Right ventricle myocardium inferior (tissue), 1 donor: ENCODE results near the gene CDK19. TPM values are rescaled to one million over a fixed set of nuclear protein-coding genes. Genes with fewer than 3 reads are reported as not detected.
A peak's percentile ranks its signal among the peaks of the same experiment; 100 is the strongest.
"Not testable (repeated sequence)": the region's sequence is repeated elsewhere in the genome, so short reads cannot be mapped to it uniquely, and the experiment has no call there.

Experiments
- ATAC-seq: fragments of 200-7000 bp; cut with Tn5 transposase; one replicate; pipeline ENCODE4 v1.9.1; 2020; ENCODE audit warnings: mild to moderate bottlenecking, moderate library complexity
- DNase-seq: peaks from one replicate; pipeline ENCODE4 v3.0.0; 2021; ENCODE audit errors: missing footprints
- intact Hi-C: fragments of 100-400 bp; cut with DNase I; formaldehyde crosslinking; loops from one replicate; pipeline ENCODE4 v1.11.0; 2022
- total RNA-seq: library from RNA; stranded (reverse); fragmentation: NEBNext Ultra II Directional; extraction: Animal tissue kit (Norgen Biotek cat#: 25700); gene quantifications from one replicate; pipeline ENCODE4 v1.2.1, GENCODE V29; 2021
- donor health status: DM: no; HTN: yes; CAD: no; lungs with severe emphysema.

The CDK19 gene
- total RNA-seq, 1 donor from 2014 or later, result 11.5 TPM

DNA sequence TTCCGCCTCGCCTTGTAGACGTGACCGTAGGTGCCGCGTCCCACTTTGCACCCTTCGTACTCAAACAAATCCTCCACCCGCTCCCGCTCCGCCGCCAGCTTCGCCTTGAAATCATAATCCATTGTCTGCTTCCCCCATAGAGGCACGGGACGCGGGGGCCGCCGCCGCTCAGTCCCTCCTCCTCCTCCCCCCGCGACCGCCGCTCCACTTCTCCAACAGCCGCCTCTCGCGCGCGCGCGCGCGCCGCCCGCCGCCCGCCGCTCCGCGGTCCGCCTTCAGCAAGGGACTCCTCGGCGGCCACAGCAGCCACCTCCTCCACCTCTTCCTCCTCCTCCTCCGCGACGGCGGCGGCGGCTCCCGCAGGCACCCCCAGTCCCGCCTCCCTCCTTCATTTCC is 256 bp downstream of the CDK19 start:
- intact Hi-C loops, result loop anchor here (1.0 to 10.0 kb wide), 5 partner anchors 59 to 400 kb away; partner anchors contain the start of genes AMD1, DDO and GTF3C6
- ATAC-seq (no peak), DNase-seq (no peak)

DNA sequence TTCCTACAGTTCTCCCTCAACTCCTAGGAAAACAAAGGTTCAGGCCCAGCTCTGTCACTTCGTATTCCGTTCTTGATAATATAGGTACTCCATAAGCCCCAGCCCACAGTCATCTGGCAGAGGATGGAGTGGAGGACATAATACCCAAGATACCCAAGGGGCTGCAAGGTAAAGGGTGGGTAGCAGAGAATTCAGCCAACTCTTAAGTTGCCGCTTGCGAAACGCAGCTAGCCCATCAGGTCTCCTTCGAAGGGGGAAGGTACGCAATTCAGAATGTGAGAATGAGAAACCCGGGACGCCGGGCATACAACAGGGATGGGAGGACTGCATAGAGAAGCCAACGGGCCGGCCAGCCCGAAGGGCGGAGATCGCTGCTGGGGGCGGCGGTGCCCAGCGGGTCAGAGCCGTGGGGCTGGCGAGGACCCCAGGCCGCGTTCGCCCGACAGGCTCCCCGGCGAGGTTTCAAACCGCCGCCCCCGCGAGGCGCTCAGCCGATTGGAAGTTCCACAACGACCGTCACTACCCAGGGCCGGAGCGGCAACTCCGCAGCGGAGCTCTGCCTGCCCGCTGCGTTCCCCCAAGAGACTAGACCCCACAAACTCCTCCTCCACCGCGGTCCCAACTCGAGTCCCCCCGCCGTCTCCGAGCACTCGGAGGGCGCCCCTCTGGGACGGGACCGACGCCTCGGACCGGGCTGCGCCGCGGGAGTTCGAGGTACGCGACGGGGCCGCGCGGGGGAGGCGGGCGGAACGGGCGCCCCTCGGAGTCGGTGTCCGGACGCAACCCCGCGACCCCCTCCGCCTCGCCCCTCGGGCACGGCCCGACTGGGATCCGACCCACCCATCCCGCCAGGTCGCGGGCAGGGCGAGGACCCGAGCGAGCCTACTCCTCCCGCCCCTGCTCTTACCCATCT is 911 bp downstream of the CDK19 start:
- peak; percentile 82 for DNase-seq
- peak; percentile 18 for ATAC-seq
- intact Hi-C loops, result loop anchor here (1.0 to 10.0 kb wide), 5 partner anchors 60 to 399 kb away; partner anchors contain the start of genes AMD1, DDO and GTF3C6

DNA sequence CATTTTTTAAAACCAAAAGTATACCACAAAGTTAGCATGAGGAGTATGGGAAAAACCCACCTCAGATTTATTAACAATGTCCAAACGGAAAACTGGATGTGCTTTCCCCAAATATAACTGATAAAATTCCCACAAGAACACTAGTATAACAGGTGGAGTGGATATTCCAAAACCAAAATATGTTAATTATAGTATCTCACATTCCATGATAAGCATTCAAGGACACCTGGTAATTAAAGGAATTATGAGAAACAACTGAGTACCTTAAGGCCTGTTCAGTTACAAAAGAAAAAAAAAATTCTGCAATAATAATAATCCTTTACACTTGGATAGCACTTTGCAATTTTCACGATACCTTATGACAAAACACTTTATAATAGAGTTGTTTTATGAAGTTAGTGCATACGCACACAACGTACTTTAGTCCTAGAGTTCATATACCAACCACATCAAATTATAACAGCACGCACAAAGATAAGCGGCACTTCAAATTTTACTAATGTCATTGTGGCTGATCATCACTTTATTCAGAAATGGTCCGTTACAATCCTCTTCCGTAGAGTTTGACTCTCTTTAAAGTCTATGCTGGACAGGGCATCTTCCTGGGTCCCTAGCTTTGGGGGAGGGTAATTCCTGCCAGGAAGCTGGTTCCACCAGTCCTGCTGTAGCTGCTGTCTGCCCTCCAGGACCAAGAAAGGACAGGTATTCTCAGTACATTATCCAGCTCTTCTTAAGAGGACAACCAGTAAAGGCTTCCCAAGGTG is 1.7 kb downstream of the CDK19 start:
- intact Hi-C loops, result loop anchor here (10.0 kb wide), 1 partner anchor 289 kb away; no protein-coding TSS in a partner anchor
- DNase-seq (no peak), ATAC-seq (no peak)

DNA sequence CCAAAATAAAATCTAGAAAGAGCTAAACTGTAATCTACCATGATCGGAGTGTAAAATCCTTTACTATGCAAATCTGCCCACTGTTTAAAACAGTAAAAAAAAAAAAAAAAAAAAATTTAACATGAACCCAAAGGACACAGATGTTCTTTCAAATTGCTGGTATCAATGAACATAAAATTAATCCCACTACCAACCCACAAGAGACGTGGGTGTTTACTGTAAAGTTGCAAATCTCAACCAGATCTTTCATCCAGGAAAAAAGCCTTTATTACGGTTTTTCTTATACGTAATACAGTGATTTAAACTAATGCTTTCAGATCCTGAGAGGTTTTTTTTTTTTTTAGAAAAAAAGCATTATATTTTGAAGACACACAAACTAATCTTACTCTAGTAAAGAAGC is 2.5 kb downstream of the CDK19 start:
- intact Hi-C loops, result loop anchor here (10.0 kb wide), 1 partner anchor 288 kb away; no protein-coding TSS in a partner anchor
- ATAC-seq (no peak), DNase-seq (no peak)

DNA sequence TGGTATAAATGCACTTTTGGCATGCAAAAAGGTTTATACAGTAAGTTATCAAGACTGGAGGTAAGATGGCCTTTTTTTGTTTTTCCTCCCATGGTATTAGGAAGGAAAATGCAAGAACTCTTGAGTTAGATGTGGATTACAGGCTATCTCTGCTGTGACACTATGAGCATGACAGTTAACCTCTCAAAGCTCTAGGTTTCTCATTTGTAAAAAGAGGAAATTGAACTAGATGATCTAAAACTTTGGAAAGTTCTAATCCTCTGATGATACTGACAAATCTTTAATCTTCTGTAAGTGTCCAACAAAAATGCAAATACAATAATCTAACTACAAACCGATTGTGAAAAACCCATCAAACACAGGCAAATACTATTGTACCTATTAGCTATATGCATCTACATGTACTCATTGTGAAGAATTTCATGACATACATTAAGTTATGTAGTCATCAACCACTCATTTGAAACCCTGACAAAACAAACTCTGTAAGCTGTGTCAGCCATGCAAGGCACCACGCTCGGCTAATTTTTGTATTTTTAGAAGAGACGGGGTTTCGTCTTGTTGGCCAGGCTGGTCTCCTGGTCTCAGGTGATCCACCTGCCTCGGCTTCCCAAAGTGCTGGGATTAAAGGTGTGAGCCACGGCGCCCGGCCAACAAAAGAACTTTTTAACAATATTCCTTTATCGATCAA is 4.2 kb downstream of the CDK19 start:
- no peak for ATAC-seq
- intact Hi-C loops, result loop anchor here (10.0 kb wide), 1 partner anchor 286 kb away; no protein-coding TSS in a partner anchor

DNA sequence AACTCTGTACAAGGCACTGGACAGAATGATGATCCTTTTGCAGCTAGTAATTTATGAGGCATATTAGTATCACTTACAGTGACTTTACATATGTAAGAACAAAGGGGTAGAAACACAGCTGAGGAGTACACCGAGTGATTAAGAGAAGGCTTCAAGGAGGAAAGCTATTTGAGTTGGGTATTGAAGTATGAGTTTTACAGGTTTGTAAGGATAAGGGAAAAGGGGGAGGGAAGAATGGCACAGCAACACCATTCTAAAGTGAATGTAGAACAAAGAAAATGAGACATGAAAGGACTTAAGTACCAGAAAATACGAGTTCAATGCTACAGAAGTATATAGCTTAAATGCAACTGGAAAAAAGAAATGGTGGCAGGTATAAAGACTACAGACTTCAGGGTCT is 5.5 kb downstream of the CDK19 start:
- DNase-seq (no peak), ATAC-seq (no peak)
- intact Hi-C loops, result loop anchor here (10.0 kb wide), 1 partner anchor 285 kb away; no protein-coding TSS in a partner anchor

More for the DNA sequence above, 4.2 kb downstream of the CDK19 start:
- DNase-seq, result no peak

DNA sequence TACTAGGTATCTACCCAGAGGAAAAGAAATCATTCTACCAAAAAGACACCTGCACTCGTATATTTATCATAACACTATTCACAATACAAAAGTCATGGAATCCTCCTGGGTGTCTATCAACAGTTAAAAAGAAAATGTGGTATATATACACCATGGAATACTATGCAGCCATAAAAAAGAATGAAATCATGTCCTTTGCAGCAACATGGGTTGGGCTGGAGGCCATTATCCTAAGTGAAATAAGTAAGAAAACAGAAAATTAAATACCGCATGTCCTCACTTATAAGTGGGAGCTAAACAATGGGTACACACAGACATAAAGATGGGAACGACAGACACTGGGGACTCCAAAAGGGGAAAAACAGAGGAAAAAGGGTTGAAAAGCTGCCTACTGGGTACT is 13.1 kb downstream of the CDK19 start:
- DNase-seq, ATAC-seq, intact Hi-C loops: not testable (repeated sequence)

DNA sequence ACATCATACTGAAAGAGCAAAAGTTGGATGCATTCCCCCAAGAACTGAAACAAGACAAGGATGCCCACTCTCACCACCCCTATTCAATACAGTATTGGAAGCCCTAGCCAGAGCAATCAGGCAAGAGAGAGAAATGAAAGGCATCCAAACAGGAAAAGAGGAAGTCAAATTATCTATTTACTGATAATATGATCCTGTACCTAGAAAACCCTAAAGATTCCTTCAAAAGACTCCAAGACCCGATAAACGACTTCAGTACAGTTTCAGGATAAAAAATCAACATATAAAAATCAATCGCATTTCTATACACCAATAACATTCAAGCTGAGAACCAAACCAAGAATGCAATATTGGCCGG is 14.5 kb downstream of the CDK19 start:
- intact Hi-C loops, result no loop called here
- ATAC-seq, result no peak
- DNase-seq, result no peak

DNA sequence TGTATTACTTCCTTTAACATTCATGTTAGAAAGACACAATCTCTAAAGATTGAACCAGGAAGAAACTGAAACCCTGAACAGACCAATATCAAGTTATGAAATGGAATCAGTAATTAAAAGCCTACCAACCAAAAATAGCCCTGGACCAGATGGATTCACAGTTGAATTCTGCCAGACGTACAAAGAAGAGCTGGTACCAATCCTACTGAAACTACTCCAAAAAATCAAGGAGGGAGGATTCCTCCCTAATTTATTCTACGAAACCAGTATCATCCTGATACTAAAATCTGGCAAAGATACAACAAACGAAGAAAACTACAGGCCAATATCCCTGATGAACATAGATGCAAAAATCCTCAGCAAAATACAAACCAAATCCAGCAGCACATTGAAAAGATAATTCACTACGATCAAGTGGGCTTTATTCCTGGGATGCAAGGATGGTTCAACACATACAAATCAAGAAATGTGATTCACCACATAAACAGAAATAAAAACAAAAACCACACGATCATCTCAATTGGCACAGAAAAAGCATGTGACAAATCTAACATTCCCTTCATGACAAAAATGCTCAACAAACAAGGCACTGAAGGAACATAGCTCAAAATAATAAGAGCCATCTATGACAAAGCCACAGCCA is 15.0 kb downstream of the CDK19 start:
- ATAC-seq (no peak), DNase-seq (no peak)
- intact Hi-C loops, result no loop called here

DNA sequence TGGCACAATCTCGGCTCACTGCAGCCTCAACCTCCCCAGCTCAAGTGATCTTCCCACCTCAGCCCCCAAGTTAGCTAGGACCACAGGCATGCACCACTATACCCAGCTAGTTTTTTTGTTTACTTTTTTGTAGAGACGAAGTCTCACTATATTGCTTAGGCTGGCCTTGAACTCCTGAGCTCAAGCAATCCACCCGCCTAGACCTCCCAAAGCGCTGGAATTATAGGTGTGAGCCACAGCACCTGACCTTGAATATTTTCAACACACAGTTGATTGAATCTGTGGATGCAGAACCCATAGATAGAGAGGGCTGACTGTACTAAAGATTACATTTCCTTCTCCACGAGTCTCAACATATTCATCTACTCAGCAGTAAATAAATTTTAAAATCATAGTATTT is 15.6 kb downstream of the CDK19 start:
- ATAC-seq (no peak), DNase-seq (no peak)
- intact Hi-C loops, result no loop called here

DNA sequence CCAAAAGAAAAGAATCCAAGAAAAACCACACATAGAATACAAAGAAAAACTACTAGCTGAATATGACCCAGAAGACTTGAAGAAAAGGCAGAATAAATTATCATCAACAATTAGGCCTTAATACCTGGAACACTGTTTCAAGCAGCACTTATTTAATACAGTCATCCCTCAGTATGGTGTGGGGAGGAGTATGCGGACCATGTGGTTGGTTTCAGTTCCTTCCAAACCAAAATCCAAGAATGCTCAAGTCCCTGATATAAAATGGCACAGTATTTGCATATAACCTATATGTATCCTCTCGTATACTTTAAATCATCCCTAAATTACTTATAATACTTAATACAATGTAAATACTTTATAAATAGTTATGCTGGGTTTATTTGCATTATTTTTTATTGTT is 16.1 kb downstream of the CDK19 start:
- DNase-seq (no peak), ATAC-seq (no peak)
- intact Hi-C loops, result no loop called here

DNA sequence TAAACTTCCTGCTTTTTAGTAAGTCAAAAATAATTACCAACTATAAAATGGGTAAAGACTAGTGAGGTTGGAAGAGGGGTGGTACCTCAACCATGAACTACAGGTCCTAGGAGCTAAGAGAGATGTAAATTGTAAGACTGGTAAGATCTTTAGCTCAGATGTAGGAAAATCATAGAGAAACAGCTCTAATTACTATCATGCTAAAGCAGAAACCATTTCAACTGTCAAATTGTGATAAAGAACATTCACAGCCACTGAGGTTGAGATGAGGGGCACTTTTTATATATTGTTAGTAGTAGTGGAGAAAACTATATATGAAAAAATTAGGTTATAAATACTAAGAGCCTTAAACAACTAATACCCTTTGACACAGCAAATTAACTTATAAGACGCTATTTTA is 20.0 kb downstream of the CDK19 start:
- ATAC-seq (no peak), DNase-seq (no peak)
- intact Hi-C loops, result no loop called here

DNA sequence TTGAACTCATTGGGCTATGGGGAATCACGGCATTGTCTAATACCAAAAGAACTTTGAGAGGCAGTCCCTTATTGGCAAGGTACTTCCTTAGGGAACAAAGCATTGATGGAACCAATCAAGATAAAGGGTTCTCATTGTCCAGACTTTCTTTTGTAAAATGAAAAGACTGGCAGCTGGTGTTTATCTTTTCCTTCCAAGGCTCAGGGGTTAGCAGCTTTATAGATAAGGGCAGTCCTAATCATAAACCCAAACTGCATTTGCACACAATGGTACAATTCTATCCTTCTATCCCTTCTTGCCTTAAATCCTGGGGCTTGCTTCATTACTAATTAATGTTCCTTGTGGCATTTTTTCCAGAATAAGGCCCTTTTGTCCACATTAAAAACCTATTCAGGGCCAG is 28.6 kb downstream of the CDK19 start:
- DNase-seq (no peak), ATAC-seq (no peak)
- intact Hi-C loops, result no loop called here

DNA sequence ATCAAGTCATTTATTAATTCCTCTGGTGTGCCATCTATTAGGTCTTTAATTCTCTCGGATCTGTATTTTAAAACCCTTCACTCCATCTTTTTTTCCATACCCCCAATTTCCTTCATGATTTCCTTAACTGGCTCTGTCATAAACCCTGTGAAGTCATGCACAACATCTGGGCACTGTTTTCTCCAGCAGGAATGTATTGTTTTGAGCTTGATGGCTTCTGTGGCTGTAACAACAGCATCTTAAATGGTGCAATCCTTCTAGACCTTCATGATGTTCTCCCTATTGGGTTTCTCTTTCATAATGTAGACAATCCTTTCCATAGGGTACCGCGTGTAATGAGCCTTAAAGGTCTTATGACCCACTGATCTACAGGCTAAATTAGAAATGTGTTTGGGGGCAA is 29.0 kb downstream of the CDK19 start:
- no peak for DNase-seq
- intact Hi-C loops, result no loop called here
- ATAC-seq, result no peak

DNA sequence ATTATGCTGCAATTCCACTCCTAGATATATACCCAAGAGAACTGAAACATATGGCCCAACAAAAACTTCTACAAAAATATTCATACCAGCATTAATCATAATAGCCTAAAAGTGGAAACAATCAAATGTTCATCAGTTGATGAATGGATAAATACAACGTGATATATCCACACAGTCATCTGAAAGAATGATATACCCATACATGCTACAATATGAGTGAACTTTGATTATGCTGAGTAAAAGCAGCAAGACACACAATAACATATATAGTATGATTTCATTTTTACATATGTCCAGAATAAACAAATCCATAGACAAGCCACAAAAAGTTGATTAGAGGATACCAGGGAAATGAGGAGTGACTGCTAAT is 30.7 kb downstream of the CDK19 start:
- no peak for ATAC-seq
- intact Hi-C loops, result no loop called here
- no peak for DNase-seq

DNA sequence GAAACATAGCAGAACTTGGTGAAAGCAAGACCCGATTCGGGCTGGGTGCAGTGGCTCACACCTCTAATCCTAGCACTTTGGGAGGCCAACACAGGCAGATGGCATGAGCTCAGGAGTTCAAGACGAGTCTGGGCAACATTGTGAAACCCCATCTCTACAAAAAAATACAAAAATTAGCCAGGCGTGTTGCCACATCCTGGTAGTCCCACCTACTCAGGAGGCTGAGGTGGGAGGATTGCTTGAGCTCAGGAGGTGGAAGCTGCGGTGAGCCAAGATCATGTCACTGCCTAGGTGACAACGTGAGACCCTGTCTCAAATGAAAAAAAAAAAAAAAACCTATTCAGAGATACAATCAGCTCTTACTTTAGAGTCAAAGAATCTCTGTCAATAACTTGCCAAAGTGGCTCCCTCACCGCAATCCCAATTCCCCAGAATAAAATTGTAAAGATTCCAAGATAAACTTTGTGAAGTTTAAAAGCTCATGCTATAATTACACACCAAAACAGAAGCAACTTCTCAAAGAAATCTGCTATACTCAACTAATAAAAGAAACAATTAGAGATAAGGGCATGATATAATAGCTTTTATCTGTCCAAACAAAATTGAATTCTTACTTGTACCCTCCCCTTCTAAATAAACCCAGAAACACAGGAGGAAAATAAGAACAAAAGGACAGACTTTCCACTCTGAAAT is 33.6 kb downstream of the CDK19 start:
- intact Hi-C loops, result no loop called here
- DNase-seq (no peak), ATAC-seq (no peak)

DNA sequence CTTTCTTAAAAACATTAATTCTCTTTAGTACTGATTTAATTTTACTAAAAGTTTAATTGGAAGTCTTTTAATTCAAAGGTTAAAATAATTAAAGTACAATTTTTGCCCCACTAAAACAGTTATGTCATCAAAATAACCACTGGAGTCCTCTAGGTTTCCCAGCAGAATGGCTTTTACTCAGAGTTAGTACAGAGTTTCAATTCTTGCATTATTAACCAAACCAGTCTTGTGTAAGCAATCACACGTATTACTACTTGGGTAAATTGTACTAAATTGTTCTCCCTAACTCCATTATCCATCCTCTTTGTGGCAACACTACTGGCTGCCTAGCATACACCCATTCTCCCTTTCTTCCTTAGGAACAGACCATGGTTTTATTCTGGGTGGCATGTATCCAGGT is 36.9 kb downstream of the CDK19 start:
- DNase-seq (no peak), ATAC-seq (no peak)
- intact Hi-C loops, result no loop called here

DNA sequence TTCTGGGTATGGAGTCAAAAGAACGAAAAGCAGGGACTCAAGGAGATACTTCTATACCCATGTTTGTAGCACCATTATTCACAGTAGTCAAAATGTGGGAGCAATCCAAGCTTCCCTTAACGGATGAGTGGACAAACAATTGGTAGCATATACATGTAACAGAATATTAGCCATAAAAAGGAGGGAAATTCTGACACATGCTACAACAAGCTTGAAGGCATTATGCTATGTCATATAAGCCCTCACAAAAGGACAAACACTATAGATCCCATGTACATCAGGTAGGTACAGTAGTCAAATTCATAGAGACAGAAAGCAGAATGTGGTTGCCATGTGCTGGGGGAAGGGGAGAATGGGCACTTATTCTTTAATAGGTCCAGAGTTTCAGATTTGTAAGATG is 37.6 kb downstream of the CDK19 start:
- intact Hi-C loops, result no loop called here
- ATAC-seq (no peak), DNase-seq (no peak)
